HG03457 (cell line): ENCODE measurements around the gene TAS2R19.
"Not testable (repeated sequence)": the region's sequence is repeated elsewhere in the genome, so short reads cannot be mapped to it uniquely, and the experiment has no call there.

Experiments
- ATAC-seq: cut with Tn5 transposase; IDR thresholded peaks from one replicate; pipeline ENCODE4 v1.9.1; 2021; ENCODE audit warnings: moderate number of reproducible peaks; ENCODE audit not compliant: unreplicated experiment

Gene TAS2R19, protein sequence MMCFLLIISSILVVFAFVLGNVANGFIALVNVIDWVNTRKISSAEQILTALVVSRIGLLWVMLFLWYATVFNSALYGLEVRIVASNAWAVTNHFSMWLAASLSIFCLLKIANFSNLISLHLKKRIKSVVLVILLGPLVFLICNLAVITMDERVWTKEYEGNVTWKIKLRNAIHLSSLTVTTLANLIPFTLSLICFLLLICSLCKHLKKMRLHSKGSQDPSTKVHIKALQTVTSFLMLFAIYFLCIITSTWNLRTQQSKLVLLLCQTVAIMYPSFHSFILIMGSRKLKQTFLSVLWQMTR

DNA sequence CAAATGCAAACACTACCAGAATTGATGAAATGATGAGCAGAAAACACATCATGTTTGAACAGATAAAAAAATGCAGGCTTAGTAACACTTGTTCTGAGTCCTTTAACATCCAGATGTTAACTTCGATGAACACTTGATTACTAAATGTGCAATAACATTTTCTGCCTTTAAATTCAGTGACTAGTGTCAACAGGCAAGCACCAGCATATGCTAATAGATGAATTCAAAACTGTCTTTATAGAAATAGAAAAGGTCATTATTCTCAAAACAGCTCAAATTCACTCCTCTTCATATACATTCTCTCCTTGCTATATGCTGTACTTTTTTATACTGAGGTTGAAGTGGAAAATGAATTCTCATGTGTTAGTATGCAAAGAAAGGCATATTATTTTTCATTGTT is at the start of gene TAS2R19:
TAS2R19 (minus strand) TSS at position 101 of the 400 bp plus-strand sequence; CDS start at position 52, 49 bp downstream.
- ATAC-seq: no peak

DNA sequence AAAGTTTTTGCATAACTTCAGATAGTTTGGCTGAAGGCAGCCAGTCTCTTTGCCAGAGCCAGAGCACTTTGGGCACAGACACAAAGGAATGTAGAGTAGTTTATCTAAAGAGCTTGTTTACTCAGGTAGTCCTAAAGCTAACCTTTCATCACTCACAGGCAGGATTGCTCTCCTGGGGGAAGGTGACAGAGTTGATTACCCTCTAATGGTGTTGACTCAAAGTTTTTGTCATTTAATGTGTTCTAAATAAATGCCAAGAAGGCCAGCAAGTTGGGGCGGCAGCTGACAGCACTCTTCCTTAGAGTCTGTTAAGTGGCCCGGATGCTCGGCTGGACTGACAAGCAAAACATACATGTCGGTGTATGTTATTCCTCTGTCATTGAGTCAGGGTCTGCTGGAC is 49.0 kb upstream of the TAS2R19 start:
- no peak for ATAC-seq

DNA sequence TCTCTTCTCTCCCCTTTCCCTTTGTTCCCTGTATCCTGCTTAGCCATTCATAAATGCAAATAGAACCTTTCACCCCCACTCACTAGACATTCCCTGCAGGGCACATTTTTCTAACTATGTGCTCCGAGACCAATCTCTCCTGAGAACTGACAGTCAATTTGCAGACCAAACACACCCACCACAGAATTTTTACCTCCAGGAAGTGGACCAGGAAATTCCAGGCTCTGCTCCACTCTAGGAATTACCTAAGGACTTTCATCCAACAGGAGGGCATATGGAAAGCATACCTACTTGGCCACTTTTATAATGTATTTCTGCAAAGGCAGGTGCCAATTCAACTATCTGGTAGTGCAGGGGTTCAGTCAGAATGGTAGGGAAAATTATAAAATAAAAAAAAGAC is 48.6 kb upstream of the TAS2R19 start:
- no peak for ATAC-seq

DNA sequence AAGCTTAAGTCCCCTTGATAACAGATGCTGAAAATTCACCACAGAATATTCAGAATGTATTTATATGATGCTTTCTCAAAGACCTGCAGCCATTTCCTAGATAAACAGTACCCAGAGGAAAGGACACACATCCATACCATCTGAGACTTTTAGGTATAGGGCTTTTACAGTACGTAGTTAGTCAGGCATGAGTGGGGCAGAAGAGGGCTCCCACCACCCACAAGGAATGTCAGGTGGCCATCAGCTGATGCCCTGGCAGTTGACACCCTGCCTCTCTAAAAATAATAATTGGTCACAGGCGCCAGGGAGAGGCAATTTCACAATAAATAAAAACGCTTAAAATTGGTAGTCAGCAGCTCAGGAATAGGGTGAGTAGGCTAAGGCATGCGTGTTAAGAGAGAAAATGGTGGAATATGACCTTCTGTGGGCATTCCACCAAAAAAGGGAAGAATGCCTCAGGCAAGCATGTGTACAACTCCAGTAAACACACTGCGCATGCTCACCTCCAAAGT is 47.5 kb upstream of the TAS2R19 start:
- no peak for ATAC-seq

DNA sequence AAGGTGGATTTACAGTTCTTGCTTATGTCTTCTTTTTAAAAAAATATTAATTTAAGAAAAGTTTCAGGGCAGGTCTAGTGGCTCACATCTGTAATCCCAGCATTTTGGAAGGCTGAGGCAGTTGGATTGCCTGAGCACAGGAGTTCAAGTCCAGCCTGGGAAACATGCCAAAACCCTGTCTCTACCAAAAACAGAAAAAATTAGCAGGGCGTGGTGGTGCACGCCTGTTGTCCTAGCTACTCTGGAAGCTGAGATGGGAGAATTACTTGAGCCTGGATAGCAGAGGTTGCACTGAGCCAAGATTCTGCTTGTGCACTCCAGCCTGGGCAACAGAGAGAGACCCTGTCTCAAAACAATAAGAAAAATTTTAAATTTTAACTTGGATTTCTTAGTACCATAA is 45.1 kb upstream of the TAS2R19 start:
- no peak for ATAC-seq

DNA sequence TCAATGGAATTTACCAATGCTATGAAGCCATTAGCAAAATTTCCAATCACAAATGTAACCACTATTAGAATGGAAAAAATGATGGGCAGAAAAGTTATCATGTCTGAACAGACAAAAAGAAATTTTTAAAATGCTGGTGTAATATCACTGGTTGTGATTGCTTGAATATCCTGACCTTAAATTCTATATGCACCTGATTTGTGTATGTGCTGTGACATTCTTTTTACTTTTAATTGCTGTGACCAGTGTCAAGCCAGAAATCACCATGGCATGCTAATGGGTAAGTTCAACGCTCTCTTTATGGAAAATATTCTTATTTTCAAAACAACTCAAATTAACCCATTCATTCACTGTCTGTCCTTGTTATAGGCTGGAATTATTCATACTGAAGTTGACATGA is 39.8 kb upstream of the TAS2R19 start, which contains the start of gene TAS2R46:
TAS2R46 (minus strand) TSS at position 101 of the 400 bp plus-strand sequence; CDS start at position 101, 0 bp downstream.
- ATAC-seq: not testable (repeated sequence)

DNA sequence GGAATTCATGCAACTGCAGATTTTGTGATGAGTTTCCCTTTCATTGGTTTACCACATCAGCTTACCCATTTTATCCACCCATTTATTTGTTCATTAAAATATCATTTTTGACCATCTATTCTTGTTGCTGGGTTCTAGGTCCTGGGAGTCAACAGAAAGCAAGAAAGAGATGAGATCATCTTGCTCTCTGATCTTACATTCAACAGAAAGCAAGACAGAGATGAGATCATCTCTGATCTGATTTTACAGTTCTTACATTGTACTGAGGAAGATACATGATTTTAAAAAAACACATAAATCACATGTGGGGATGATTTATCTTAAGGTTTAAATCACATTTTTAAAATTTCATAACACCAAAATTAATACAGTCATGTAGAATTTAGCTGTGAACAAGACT is 37.4 kb upstream of the TAS2R19 start:
- no peak for ATAC-seq

DNA sequence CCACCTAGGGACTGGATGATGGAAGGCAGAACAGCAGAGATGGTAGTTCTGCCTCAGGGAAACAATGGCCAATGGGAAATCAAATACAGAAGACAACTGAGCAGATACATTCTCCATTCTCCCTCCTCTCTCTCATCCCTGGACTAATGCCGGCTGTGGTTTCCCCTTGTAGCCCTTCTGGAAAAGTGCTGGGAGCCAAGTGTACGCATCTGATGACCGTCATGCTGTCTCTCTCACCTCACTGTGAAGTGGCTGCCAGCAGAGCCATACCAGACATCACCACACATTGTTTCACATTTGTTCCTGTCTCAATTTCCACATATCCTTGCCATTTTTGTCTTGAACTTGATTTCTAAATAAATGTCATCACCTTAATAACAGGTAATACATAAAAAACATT is 36.6 kb upstream of the TAS2R19 start:
- ATAC-seq: no peak

DNA sequence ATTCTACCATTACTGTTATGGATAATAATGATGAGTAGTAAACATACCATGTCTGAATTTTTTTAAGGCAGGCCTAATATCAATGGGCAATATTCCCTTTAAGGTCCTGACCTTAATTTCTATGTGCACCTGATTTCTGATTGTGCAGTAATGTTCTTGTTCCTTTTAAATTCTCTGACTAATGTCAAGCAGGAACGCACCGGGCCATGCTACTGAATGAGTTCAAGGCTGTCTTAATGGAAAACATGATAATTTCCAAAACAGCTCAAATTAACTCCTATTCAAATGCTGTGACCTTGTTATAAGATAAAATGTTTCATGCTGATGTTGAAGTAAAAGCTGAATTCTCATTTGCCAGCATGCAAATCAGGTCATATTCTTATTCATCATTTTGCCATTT is 32.9 kb upstream of the TAS2R19 start:
- ATAC-seq: no peak

DNA sequence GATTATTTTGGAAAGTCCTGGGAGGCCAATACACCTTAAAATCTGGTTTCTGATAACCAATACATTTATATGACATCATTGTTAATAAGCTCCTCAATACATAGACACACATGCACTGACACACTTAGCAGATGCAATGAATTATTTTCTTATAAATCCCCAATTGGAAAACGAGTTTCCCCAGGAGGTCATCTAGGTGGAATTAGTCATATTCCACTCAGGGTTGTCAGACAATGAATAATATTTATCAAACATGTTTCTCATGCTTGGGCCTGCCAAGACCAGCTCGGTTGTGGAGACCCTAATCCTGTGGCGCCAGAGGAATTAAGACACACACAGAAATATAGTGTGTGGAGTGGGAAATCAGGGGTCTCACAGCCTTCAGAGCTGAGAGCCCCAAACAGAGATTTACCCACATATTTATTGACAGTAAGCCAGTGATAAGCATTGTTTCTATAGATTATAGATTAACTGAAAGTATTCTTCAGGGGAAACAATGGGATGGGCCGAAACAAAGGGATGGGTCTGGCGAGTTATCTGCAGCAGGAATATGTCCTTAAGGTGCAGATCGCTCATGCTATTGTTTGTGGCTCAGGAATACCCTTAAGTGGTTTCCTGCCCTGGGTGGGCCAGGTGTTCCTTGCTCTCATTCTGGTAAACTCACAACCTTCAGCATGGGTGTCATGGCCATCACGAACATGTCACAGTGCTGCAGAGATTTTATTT is 27.5 kb upstream of the TAS2R19 start:
- ATAC-seq: not testable (repeated sequence)

DNA sequence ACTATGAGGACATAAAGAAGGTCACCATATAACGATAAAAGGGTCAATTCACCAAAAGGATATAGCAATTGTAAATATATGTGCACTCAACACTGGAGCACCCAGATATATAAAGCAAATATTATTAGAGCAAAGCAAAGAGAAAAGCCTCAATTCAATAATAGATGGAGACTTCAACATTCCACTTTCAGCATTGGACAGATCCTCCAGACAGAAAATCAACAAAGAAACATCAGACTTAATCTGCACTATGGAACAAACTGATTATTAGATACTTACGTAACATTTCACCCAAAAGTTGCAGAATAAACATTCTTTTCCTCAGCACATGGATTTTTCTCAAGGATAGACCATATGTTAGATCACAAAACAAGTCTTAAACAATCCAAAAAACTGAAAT is 18.9 kb upstream of the TAS2R19 start:
- not testable (repeated sequence) for ATAC-seq

DNA sequence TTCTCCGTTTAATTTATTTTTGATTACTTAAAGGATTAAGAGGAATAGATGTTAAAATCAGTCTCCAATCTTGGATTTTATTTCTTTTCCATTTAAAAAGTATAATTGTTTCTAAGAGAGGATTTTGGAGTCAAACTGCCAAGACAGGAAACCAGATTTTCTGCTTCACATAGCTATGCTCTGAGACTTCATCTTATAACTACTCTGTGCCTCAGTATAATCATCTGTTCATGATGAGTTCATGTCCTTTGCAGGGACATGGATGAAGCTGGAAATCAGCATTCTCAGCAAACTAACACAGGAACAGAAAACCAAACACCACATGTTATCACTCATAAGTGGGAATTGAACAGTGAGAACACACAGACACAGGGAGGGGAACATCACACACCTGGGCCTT is 17.7 kb upstream of the TAS2R19 start:
- ATAC-seq: no peak

DNA sequence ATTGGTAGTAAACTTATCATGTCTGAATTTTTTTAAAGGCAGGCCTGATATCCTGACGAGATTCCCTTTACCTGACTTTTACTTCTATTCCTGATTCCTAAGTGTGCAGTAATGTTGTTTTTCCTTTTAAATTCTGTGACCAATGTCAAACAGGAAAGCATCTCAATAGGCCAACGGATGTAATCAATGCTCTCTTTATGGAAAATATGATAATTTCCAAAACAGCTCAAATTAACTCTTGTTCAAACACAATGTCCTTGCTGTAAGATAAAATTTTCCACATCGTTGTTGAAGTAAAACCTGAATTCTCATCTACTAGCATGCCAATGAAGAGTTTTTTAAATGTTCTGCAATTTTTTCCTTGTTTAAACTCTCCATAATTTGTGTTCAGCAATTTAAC is 16.8 kb upstream of the TAS2R19 start:
- ATAC-seq: no peak

DNA sequence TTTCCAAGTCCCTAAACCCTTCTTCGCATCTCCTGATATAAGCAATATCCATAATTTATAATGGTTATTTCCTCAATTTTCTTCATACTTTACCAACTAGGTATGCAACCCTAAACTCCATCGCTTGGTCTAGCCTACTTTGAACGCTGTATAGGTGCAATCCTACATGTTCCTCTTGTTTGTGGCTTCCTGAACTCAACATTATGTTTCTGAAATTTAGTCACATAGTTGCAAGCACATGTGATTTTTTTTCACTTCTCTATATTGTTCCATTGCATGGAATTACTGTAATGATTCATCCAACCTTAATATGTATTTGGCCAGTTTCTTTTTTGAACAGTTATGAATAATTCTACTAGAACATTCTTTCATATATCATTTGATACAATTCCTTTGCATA is 11.5 kb upstream of the TAS2R19 start:
- not testable (repeated sequence) for ATAC-seq

DNA sequence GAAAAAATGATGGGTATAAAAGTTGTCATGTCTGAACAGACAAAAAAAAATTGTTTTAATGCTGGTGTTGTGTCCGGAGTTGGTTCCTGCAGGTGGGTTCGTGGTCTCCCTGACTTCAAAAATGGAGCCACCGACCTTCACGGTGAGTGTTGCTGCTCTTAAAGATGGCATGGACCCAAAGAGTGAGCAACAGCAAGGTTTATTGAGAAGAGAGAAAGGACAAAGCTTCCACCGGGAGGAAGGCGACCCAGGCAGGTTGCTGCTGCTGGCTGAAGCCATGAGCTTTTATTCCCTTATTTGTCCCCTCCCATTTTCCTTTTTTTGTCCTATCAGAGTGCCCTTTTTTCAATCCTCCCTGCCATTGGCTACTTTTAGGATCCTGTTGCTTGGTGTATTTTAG is 8.9 kb upstream of the TAS2R19 start, which contains the start of gene TAS2R31:
TAS2R31 (minus strand) TSS at position 101 of the 400 bp plus-strand sequence; CDS start at position 29, 72 bp downstream.
- no peak for ATAC-seq

DNA sequence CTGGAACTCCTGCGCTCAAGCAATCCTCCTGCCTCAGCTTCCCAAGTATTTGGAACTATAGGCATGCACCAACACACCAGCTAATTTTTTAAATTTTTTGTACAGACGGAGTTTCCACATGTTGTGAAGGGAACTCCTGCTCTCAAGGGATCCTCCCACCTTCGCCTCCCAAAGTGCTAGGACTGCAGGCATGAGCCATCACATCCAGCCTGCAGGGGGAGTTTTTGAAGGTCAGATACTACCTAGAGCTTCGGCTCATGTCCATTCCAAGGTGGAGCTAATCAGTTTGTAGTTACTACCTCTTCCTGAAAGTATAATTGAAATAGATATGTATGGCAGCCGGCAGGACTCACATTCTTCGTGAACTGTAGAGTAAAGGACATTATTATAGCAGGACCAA is 3.7 kb upstream of the TAS2R19 start:
- ATAC-seq: no peak

DNA sequence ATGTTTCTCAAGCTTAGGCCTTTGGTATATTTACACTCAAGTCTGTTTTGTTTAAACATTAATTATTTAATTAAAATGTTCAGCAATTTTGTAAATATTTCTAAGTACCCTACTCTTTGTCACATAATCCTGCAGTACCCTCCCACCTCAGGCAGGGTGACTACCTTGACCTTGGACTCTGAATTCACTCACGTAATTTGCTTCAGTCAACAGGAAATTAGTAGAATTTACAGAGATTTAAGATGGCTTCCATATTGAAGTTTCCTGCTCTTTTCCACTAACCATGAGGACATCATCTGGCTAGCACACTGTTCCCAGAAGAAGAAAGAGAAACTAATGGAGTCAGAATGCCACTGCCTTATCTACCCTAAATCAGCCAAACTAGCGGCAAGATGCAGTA is 967 bp upstream of the TAS2R19 start:
- ATAC-seq: no peak

DNA sequence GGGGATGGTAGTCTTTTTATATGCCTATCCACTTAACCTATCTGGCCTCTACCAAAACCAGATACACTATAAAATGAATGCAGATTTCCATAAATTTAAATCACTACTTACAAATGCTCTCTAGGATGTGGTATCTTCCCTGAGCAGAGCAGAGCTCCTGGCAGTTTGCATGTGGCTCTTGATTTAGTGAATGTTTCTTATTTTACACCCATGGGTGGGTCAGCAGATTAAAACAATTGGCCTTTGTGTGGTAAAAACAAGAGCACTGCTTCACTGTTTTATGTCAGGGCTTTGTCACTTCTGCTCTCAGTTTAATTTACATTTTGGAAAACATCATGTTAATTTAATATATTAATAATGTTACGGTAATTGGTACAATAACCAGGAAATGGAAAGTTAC is 5.5 kb downstream of the TAS2R19 start:
- ATAC-seq: no peak

DNA sequence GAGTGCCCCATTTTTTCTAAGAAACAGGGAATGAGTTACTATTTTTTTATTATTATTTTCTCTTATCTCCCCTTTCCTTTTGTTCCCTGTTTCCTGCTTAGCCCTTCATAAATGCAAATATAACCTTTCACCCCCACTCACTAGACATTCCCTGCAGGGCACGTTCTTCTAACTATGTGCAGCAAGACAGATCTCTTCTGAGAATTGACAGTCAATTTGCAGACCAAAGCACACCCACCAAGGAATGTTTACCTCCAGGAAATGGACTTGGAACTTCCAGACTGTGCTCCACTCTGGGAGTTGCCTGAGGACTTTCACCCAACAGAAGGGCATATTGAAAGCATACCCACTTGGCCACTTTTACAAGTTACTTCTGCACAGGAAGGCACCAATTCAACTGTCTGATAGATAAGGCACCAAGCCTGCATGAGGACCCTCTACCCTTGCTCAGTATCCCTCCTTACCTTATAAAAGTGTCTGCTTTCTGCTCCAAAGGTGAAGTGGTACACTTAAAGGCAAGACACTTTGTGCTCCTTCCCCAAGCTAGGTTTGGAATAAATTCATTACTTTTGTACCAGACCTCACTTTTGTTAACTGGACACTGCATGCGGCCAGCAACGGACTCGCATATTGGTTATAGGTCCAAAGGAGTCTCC is 6.5 kb downstream of the TAS2R19 start:
- ATAC-seq: no peak

DNA sequence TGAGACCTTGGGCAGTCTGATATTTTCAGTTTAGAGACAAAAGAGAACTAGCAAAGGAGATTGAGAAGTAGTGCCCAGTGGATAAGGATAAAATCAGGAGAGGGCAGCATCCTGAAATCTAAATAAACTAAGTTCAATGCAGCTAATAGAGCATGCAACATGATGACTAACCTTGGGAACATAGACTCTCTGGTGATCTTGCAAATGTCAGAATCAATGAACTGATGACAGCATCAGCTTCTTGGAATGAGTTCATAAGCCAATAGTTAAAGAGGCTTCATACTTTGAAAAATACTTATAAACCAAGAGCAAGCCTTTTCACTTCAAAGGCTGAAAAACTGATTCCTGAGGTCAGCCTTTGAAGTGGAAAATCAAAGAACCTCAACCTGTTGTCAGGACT is 8.2 kb downstream of the TAS2R19 start:
- ATAC-seq: no peak

DNA sequence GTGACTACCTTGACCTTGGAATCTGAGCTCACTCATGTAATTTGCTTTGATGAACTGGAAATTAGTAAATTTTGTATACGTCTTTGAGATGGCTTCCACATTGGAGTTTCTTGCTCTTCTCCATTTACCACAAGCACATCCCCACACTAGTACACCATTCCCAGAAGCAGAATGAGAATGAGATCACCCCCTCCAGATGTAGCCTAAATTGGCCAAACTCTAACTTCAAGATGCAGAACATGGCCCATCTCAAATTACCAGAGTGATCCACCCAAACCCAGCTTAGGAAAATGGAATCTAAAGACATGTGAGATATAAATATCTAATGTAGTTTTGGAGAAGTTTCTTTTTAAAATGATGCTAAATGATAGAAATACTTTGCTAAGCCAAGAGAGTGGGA is 14.8 kb downstream of the TAS2R19 start:
- ATAC-seq: no peak

DNA sequence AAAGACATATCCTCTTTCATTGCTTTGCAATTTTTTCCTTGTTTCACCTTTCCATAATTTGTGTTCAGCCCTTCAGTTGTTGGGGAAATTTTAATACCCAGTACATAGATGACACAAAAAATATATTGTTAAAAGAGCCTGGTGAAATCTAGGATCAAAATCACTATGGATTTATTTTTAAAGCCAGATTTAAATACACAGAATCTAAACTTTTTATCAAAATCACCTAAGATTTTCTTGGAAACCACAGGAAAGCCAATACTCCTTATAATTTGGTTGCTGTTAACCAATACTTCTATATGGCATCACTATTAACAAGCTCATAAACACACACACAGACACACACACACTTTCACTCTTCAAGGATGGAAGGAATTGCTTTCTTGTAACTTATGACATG is 24.2 kb downstream of the TAS2R19 start, which contains the start of gene TAS2R20:
TAS2R20 (minus strand) TSS at position 101 of the 400 bp plus-strand sequence. CDS start 429 bp downstream, outside the sequence.
- ATAC-seq: no peak
